ENCODE measurements around the gene DACT2.
"Not testable (repeated sequence)": the region's sequence is repeated elsewhere in the genome, so short reads cannot be mapped to it uniquely, and the experiment has no call there.

The DACT2 gene

GRCh38 chr6:168301648-168302398 lies 17.8 kb downstream of the DACT2 start:
- no peak for DNase-seq

GRCh38 chr6:168300975-168301647 lies 18.5 kb downstream of the DACT2 start:
- DNase-seq: no peak

GRCh38 chr6:168299541-168300511 lies 19.8 kb downstream of the DACT2 start:
- DNase-seq: no peak

- DNase-seq: no peak
These were observed 21.9 kb downstream of the DACT2 start for GRCh38 chr6:168297643-168298042.

GRCh38 chr6:168294901-168295300 lies 24.7 kb downstream of the DACT2 start:
- DNase-seq: no peak

- no peak for DNase-seq
These were observed 25.7 kb downstream of the DACT2 start for GRCh38 chr6:168293636-168294530.

- no peak for DNase-seq
These were observed 26.8 kb downstream of the DACT2 start for GRCh38 chr6:168292826-168293225.

- no peak for DNase-seq
These were observed 28.1 kb downstream of the DACT2 start for GRCh38 chr6:168291450-168291849.

- DNase-seq: no peak
These were observed 29.5 kb downstream of the DACT2 start for GRCh38 chr6:168290095-168290494.

- no peak for DNase-seq
These were observed 30.0 kb downstream of the DACT2 start for GRCh38 chr6:168289571-168289962.

- no peak for DNase-seq
These were observed 30.6 kb downstream of the DACT2 start for GRCh38 chr6:168288781-168289570.

- not testable (repeated sequence) for DNase-seq
These were observed 32.1 kb downstream of the DACT2 start for GRCh38 chr6:168287460-168287859.

- peak; percentile 48 to 61 for DNase-seq
These were observed 32.7 kb downstream of the DACT2 start for GRCh38 chr6:168286771-168287446.

GRCh38 chr6:168286116-168286515 lies 33.5 kb downstream of the DACT2 start:
- DNase-seq: no peak

- DNase-seq: no peak
These were observed 34.1 kb downstream of the DACT2 start for GRCh38 chr6:168285456-168285855.

GRCh38 chr6:168284187-168284586 lies 35.4 kb downstream of the DACT2 start:
- no peak for DNase-seq

- DNase-seq: no peak
These were observed 35.9 kb downstream of the DACT2 start for GRCh38 chr6:168283686-168284025.

- DNase-seq: no peak
These were observed 36.4 kb downstream of the DACT2 start for GRCh38 chr6:168282985-168283685.

GRCh38 chr6:168281826-168282225 lies 37.8 kb downstream of the DACT2 start:
- no peak for DNase-seq

- DNase-seq: not testable (repeated sequence)
These were observed 38.3 kb downstream of the DACT2 start for GRCh38 chr6:168281314-168281713.

All from activated CD4-positive, alpha-beta T cell treated with anti-CD3 and anti-CD28 coated beads, Interleukin-2, amount 50 U/mL, for 48 hours (primary cell).